Activated effector memory CD4-positive, alpha-beta T cell treated with anti-CD3 and anti-CD28 coated beads, Interleukin-2, amount 50 U/mL, for 16 hours (primary cell): ENCODE data around the gene BHLHE40.
"Not testable (repeated sequence)": the region's sequence is repeated elsewhere in the genome, so short reads cannot be mapped to it uniquely, and the experiment has no call there.

Source experiments
- DNase-seq: peaks from one replicate; pipeline ENCODE4 v3.0.0-alpha.2; 2020

The BHLHE40 gene

DNA sequence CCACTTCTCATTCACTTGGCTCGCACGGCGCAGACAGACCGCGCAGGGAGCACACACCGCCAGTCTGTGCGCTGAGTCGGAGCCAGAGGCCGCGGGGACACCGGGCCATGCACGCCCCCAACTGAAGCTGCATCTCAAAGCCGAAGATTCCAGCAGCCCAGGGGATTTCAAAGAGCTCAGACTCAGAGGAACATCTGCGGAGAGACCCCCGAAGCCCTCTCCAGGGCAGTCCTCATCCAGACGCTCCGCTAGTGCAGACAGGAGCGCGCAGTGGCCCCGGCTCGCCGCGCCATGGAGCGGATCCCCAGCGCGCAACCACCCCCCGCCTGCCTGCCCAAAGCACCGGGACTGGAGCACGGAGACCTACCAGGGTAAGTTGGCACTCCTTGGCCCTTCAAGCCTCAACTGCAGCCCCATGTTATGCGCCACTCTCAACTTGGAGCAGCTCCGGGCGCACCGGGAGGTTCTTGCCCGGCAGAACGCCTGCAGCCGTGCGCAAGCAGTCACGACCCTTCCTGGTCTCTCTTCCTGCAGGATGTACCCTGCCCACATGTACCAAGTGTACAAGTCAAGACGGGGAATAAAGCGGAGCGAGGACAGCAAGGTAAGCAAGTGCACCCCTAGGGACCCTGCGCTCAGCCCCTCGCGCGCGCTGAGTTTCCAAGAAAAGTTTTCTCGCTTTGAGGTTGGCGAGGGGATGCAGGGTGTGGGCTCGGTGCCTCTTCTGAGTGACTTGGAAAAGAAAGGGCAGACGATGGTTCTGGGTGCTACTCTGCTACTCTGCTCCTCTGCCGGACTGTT, at the start of gene BHLHE40:
TSS of gene BHLHE40 (plus strand) at position 10 of the 801 bp plus-strand sequence. CDS start at position 292, 282 bp downstream.
- no peak for DNase-seq

DNA sequence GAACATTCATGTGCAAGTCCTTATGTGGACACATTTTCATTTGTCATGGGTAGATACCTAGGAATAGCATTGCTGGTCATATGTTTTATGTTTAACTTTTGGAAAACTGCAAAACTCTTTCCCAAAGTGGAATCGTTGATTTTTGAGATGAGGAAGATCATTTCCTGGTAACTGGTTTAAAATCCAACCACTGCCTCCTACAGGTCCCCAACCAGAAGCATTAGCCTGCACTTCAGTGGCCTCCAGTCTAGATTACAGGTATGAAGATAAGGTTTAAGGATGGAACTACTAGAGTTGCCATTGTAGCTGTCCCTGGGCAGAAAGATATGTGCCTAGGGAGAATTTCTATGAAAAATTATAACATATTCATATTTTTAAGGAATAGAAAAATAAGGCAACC, 48.7 kb upstream of the BHLHE40 start:
- no peak for DNase-seq

DNA sequence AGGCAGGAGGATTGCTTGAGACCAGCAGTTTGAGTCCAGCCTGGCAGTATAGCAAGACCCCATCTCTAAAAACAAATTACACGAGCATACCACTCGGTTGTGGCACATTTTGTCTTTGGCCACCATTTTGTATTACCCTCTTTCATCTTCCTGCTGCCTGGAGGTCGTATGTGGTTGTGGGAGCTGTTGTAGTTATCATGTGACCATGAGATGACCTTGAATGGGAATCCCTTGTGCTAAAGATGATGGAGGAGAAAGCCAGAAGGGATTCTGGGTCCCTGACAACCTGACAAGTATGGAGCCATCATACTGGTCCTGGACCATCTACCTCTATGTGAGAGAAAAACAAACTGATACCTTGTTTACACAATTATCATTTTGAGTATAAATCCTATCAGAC, 45.2 kb upstream of the BHLHE40 start:
- no peak for DNase-seq

DNA sequence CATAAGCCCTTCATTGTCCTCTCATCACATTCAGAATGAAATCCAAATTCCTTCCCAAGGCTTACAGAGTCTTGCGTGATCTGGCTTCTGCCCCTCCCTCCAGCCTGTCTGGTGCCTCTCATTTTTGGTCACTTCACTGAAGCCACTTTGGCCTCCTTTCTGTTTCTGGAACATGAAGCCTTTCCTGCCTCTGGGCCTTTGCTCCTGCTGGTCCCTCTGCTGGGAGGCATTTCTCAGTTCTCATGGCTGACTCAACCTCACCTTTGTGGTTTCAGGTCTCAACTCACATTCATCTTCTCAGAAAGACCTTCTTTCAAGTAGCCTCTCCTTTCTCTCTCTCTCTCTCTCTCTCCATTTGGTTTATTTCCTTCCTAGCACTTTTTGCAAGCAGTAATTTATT, 43.9 kb upstream of the BHLHE40 start:
- DNase-seq, result no peak

DNA sequence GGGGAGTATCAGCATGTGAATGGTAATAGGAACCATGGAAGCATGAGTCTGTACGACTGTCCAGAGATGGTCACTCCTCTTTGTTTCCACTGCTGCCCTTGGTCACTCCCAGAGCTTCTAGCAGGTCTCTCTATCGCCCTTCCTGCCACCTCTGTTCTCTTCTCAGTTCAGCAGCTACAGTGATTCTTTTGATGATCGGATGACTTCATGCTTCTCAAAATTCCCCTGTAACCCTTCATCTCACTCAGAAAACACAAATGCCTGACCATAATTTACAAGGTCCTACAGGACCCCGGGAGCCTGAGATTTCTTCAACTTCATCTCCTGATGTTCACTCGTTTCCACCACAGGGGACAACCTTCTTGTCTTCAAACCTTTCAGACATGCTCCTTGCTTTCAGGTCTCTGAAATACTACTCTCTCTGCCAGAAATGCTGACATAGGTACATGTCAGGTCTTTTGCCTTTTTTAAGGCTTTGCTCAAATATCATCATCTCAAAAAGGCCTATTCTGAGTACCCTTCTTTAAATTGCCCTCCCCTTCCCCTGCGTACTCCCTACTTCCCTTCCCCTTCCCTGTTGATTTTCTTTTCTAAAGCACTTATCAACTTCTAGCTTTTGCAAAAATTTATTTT, 42.1 kb upstream of the BHLHE40 start:
- DNase-seq, result no peak

DNA sequence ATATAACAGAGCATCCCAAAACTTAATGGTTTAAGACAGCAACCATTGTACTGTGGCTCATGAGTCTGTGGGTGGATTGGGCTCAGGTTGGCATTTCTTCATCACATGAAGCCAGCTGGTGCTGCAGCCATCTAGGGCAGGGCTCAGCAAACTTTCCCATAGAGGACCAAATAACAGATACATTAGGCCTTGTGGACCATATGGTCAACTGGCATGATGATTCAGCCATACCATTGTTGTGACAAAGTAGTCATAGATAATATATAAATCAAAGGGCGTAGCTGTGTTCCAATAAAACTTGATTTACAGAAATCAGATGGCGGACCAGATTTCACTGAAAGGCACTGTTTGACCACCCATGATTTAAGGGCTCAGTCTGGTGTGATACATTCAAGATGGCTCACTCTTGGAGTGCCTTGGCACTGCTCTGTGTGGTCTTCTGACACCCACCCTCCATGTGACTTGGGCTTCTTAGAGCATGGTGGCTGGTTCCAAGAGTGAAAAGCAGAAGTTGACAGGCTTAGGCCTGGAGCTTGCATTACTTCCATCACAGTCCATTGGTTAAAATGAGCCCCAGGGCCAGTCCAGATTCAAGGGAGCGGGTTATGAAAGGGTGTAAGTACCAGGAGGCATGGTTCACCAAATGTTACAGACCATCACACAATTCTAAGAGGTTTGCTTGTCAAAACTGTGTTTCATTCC, 40.8 kb upstream of the BHLHE40 start:
- DNase-seq, result no peak

DNA sequence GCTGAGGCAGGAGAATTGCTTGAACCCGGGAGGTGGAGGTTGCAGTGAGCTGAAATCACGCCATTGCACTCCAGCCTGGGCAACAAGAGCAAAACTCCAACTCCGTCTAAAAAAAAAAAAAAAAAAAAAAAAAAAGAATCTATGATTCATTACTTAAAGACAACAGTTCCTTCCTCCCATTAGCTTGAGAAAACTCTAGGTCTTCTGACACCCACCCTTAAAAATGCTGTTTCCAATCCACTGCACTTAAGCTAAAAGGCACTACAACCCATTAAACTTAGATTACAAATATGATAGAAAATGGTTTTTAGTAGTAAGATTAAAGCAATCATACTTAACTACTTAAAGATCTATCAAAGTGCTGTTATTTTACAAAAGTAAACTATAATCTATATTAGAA, 40.0 kb upstream of the BHLHE40 start:
- DNase-seq, result no peak

DNA sequence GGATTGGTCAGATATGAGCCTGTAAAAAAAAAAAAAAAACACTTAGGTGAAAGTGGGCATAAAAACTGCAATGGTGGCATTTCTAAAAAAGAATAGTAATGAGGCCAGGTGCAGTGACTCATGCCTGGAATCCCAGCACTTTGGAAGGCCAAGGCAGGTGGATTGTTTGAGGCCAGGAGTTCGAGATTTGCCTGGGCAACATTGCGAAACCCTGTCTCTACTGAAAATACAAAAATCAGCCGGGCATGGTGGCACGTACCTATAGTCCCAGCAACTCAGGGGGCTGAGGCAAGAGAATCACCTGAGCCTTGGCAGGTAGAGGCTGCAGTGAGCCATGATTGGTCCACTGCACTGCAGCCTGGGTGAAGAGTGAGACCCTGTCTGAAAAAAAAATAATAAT, 38.3 kb upstream of the BHLHE40 start:
- DNase-seq, result no peak

DNA sequence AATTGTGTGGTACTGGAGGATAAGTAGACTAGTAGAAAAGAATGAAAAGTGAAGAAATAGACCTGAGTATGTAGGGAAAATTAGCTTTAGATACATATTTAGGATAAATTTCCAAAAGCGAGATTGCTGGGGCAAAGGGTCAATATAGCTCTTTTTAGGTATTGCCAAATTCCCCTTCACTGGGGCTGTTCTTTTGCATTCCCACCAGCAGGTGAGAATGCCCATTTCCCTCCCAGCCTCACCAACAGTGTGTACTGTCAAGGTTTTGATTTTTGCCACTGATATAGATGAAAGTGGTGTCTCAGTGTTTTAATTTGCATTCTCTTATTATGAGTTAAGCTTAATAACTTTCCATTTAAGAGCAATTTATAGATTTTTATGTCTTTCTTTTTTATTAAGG, 35.7 kb upstream of the BHLHE40 start:
- no peak for DNase-seq

DNA sequence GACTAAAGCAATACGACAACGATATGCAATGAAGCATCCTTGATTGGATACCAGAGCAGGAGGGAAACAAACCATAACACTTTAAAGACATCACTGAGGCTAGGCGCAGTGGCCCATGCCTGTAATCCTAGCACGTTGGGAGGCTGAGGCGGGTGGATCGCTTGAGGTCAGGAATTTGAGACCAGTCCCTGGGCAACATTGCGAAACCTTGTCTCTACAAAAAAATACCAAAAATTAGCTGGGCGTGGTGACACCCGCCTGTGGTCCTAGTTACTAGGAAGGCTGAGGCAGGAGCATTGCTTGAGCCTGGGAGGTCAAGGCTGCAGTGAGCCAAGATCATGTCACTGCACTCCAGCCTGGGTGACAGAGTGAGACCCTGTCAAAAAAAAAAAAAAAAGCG, 33.9 kb upstream of the BHLHE40 start:
- no peak for DNase-seq

DNA sequence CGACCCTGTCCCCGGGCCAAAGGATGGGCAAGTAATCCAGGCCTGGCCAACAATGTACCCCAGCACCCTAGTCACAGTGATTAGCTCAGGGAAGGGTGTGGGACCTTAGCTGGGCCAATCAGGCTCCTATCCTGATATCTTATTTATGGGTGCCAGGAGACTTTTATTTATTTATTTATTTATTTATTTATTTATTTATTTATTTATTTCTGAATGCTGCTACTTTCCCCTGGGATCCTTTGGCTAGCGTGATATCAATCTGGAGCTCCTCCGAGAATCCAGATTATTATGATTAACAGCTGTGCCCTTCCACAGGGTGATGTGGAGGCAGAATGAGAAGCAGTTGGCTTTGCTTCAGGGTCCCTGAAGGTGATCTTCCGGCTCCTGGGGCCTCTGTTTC, 32.2 kb upstream of the BHLHE40 start:
- no peak for DNase-seq

DNA sequence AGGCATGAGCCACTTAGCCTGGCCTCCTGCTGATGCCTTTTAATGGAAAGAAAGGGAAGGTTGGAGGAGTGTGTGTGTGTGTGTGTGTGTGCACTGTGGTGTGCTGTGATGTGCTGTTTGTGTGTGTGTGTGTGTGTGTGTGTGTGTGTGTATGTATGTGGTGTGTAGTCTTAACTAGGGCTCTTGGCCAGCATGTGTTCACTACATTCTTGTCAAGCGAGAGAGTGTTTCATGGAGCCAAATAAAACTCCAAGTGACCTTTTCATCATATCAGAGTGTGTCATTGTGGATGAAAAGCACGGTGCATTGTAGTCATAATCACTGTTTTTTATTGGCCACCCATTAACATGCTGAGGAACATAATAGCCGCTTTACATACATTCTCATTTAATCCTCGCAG, 30.8 kb upstream of the BHLHE40 start:
- DNase-seq, result no peak

DNA sequence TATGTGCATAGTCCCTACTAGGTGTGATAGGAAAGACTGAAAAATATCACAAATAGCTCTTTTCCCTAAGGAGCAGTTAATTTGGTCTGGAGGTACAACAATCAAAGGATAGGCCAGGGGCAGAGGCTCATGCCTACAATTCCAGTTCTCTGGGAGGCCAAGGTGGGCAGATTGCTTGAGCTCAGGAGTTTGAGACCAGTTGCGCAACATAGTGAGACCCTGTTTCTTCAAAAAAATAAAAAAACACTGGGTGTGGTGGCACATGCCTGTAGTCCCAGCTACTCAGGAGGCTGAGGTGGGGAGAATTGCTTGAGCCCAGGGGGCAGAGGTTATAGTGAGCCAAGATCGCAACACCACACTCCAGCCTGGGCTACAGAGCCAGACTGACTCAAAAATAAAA, 30.2 kb upstream of the BHLHE40 start:
- no peak for DNase-seq

DNA sequence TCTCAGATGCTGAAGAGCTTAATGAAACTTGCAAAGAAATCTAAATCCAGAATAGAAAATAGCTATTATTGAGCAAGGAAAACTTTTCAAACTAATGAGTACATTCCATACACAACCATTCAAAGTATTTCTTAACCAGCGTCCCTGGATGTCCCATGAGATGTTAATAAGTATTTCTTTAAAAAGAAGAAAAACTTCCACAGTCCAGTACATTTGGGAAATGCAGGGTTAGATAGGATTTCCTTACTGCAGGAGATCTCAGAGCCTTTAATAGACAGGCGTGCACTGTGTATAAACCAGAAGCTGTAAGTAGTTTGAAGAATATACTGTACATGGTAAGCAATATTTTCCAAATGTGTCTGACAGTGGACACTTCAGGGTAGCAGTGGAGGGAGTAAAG, 29.6 kb upstream of the BHLHE40 start:
- DNase-seq, result no peak

DNA sequence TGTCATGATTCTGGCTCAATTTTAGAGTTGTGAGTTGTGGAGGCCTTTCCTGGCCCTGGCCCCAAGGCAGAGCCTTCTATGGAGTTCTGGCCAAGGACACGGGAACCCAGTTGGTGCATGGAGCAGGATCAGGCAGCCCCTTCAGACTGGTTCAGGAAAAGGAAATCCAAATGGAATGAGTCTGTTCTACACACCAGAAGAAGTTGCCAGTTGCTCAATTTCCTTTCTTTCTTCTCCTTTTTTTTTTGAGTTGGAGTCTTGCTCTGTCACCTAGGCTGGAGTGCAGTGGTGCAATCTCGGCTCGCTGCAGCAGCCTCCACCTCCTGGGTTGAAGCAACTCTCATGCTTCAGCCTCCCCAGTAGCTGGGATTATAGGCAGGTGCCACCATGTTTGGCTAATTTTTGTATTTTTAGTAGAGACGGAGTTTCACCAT, 28.9 kb upstream of the BHLHE40 start:
- DNase-seq, result no peak

DNA sequence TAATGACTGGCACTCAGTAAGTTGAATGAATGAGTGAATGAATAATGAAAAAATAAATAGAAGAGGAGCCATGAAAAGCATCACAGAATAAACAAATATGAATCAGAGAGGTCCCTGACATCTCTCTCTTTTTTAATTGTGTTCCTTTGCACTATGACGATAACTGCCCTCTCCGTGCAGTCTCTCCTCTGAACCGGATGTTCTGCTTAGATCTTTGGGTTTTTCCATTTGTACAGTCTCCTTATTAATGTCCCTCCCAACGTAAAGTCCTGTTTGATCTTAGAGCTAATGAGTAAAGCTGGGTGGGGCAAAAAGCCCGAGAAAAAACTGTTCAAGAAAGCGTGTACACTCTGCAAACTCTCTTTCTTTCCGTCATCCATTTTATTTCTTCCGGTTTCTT, 28.3 kb upstream of the BHLHE40 start:
- no peak for DNase-seq

DNA sequence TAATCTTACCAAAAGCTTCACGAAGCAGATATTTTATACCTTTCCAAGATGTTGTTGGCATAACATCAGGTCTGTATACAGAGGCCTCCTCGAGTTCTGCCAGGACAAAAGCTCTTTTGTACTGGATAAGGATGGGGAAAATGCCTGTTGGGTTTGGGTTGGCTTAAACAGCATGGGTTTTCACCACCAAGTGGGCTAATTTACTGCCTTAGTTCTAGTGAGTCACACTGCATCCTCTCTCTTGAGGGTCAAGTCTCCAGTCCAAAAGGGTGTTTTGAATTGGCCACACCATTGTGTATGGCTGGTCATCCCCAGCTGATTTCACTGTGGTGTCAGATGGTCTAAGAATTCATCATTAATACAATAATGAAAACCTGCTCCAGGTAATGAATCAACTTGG, 26.1 kb upstream of the BHLHE40 start:
- DNase-seq, result no peak

DNA sequence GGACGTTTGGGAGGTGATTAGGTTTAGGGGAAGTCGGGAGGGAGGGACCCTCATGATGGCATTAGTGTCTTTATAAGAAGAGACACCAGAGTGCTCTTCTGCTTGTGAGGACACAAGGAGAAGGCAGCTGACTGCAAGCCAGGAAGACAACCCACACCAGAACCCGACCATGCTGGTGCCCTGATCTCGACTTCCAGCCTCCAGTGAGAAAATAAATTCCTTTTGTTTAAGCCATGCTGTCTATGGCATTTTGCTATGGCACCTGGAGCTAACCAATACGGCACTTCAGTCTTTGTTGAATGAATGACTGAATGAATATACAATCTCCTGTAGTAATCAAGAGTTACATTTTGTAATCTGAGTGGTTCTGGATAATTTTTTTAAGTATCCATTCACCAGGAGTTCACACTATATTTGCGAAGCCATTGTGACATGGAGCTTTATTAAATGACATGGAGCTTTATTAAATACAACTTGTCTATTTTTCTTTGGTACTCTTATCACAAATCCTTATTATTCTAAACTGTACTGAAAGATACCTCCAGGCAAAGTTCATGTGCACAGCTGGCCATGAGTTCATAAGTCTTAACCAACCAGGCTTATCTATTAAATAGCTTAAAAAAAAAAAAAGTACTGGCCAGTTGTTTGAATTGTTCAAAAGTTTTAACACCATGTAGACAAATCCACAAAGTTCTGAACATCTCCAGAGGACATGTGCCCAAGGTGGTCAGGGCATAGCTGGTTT, 24.8 kb upstream of the BHLHE40 start:
- no peak for DNase-seq

DNA sequence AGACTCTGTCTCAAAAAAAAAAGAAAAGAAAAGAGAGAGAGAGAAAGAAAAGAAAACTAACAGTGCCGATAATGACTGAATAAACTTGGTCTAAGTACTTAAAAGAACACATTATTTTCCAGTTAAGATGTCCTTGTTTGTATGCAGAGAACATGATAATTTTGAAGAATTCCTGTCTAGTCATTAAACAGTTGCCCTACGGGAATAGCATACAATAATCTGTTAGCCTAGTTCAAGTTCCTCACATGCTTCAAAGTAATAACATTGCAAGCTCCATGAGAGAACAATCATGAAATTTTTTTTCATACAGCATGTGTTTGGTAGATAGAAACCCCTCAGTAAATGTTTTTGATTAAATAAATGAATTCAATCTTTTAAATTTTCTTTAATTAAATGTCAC, 23.1 kb upstream of the BHLHE40 start:
- DNase-seq, result no peak

DNA sequence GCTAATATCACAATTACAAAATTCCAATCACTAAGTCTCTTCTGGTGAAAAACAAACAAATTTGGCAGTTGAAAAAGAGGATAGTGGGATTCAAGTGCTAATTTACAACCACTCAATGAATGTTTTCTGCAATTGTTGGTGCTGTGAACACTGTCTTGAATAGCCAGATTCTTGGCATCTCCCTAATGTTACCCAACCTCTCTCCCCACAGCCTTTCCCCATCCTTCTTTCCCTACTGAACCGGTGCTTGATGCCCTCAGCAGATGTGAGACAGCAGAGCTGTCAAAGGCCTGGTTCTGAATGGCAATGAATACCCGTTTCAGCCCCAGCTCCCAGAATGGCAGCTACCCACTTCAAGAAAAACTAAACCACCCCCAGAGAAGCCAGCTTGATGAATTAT, 22.5 kb upstream of the BHLHE40 start:
- no peak for DNase-seq

DNA sequence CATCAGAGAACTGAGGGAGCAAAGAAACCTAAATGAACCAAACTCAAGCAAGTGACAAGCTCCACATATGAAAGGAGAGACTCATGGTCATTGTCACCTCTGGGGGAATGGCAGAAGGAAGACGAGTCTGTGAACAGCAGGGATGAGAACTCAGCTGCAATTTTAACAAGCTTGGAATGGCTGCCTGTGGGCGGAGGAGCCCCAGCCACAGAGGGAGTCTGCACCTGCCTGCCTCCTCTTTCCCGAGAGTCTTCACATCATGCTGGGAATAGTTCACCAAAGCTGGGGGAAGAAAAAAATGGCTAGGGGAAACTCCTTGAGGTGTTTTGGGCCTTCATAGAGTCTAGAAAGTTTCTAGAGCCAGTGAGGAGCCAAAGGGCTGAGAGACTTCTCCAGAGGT, 21.3 kb upstream of the BHLHE40 start:
- no peak for DNase-seq

DNA sequence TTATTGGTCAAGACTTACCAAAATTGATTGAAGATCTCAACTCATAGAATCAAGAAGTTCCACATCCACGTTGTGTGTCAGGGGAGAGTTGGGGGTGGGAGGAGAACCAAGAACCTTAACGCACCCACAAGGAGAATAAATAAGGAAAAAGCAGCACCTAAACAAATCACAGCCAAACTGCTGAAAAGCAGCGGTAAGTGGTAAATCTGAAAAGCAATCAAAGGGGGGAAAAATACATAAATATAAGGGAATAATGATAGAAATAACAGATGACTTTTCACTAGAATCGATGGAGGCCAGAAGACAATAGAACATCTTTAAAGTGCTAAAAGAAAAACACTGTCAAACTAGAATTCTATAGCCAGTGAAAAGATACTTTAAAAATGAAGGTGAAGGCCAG, 20.1 kb upstream of the BHLHE40 start:
- no peak for DNase-seq

DNA sequence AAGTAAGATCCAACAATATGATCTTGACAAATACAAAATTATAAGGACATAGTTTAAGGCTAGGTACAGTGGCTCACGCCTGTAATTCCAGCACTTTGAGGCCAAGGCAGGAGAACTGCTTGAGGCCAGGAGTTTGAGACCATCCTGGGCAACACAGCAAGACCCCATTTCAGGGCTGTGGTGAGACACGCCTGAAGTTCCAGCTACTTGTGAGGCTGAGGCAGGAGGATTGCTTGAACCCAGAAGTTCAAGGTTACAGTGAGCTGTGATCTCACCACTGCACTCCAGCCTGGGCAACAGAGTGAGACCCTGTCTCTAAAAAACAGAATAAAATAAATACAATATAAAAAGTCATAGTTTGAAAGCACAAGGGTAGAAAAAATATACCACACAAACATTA, 17.4 kb upstream of the BHLHE40 start:
- not testable (repeated sequence) for DNase-seq
